ENCODE data around the gene FBXL14. TPM values are rescaled to one million over a fixed set of nuclear protein-coding genes. Genes with fewer than 3 reads are reported as not detected.

FBXL14 gene
- polyA plus RNA-seq, 2 of the 4 experiments (the other 2 are of a cell fraction), result 6.7 to 7.1 TPM

DNA sequence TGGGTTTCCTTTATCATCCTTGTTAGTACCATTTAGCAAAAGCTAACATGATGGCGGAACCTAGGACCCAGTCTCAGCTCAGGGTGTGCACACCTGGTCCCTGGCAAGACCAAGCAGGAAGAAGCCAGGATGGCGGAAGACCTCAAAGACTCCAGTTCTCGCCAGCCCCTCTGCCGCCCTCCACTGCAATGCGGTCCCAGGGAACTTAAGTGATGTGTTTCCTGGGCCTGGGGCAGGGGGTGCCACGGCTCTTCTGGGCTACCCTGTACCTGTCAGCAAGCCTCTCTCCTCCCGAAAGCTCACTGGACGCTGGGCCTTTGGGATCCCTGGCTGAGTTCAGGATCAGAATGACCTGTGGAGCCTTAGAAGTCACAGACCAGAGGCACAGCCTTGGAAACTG lies 71.3 kb downstream of the FBXL14 start:
- ChIA-PET CTCF (no interaction called here), POLR2A (no interaction called here)
- peaks cover 26% of the 10 kb centered on the region for H3K4me1 ChIP-seq
- H3K4me2 ChIP-seq, result no peak overlapping the region
- H3K9me3 ChIP-seq, result no peaks in the 10 kb centered on the region
- WGBS (ENCODE audit: missing lambda C conversion rate), result 87% methylated on average over 6 of the region's 8 CpGs
- ATAC-seq (no peak), FAIRE-seq (no peak), DNase-seq (ENCODE audit: low read depth in 1 of 2, low spot score in 1 of 2) (no peak)
- TF ChIP-seq CHD2 (IDR thresholded peaks at IDR 0.05; ENCODE audit: low read length, partially characterized antibody), result no peak
- TF ChIP-seq FOSL2 (IDR thresholded peaks at IDR 0.05), result no peak
- TF ChIP-seq FOSL2 (CRISPR knock-in tag; IDR thresholded peaks at IDR 0.05), result no peak
- TF ChIP-seq CEBPB (IDR thresholded peaks at IDR 0.05), result no peak
- TF ChIP-seq USF2 (IDR thresholded peaks at IDR 0.05), result no peak
- TF ChIP-seq RARB (CRISPR knock-in tag; IDR thresholded peaks at IDR 0.05), result no peak
- TF ChIP-seq POLR2AphosphoS2 (conservative IDR thresholded peaks at IDR 0.05; ENCODE audit: low read length), result no peak
- TF ChIP-seq RCOR1 (IDR thresholded peaks at IDR 0.05; ENCODE audit: low read depth, low read length), result no peak
- TF ChIP-seq CBX8 (IDR thresholded peaks at IDR 0.05), result no peak
- TF ChIP-seq RFX5 (IDR thresholded peaks at IDR 0.05), result no peak
- TF ChIP-seq, protein P1, sequence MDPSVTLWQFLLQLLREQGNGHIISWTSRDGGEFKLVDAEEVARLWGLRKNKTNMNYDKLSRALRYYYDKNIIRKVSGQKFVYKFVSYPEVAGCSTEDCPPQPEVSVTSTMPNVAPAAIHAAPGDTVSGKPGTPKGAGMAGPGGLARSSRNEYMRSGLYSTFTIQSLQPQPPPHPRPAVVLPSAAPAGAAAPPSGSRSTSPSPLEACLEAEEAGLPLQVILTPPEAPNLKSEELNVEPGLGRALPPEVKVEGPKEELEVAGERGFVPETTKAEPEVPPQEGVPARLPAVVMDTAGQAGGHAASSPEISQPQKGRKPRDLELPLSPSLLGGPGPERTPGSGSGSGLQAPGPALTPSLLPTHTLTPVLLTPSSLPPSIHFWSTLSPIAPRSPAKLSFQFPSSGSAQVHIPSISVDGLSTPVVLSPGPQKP (IDR thresholded peaks at IDR 0.05; ENCODE audit: low read depth, low read length), result no peak
- no peak for TF ChIP-seq HOXA7 (CRISPR knock-in tag; IDR thresholded peaks at IDR 0.05)
- no peak for TF ChIP-seq MYC (IDR thresholded peaks at IDR 0.05; ENCODE audit: borderline replicate concordance, low read length)
- TF ChIP-seq MAFK (IDR thresholded peaks at IDR 0.05; ENCODE audit: partially characterized antibody), result no peak
- no peak for TF ChIP-seq HDAC2 (IDR thresholded peaks at IDR 0.05)
- no peak for TF ChIP-seq FOXS1 (CRISPR knock-in tag; IDR thresholded peaks at IDR 0.05)
- TF ChIP-seq RNF2 (IDR thresholded peaks at IDR 0.05; ENCODE audit: borderline replicate concordance, low read depth), result no peak
- TF ChIP-seq TP53 (CRISPR knock-in tag; IDR thresholded peaks at IDR 0.05), result no peak
- TF ChIP-seq EP300 (IDR thresholded peaks at IDR 0.05), result no peak
- no peak overlapping the region for H3K27ac ChIP-seq
- H3K4me3 ChIP-seq, result no peak overlapping the region

GRCh38 chr12:1519642-1520041 lies 74.7 kb downstream of the FBXL14 start:
- TF ChIP-seq CHD4 (IDR thresholded peaks at IDR 0.05; ENCODE audit: borderline replicate concordance) (no peak), MAFK (IDR thresholded peaks at IDR 0.05; ENCODE audit: partially characterized antibody) (no peak)
- TF ChIP-seq, protein P2, sequence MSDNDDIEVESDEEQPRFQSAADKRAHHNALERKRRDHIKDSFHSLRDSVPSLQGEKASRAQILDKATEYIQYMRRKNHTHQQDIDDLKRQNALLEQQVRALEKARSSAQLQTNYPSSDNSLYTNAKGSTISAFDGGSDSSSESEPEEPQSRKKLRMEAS (IDR thresholded peaks at IDR 0.05), result 0 out of 2 replicates have a peak, but pooled peaks have one; percentile 5
- WGBS (ENCODE audit: missing lambda C conversion rate), result 25% methylated on average over 5 of the region's 5 CpGs
- ATAC-seq (peak; percentile 23 to 58; a peak in 4 of 6 replicates), FAIRE-seq (no peak), DNase-seq (ENCODE audit: low read depth in 1 of 2, low spot score in 1 of 2) (no peak)
- H3K27ac ChIP-seq, result peak overlapping the region; percentile 62 to 81
- peaks cover 14% of the 10 kb centered on the region; the same call in 1 of the 3 replicates for H3K9me3 ChIP-seq
- ChIA-PET POLR2A (no interaction called here), CTCF (interaction anchor here (0.9 to 1.4 kb wide), 2 partner anchors 17 to 402 kb away, joined by 3 to 7 read pairs; no protein-coding TSS in a partner anchor)
- H3K4me3 ChIP-seq, result no peak overlapping the region
- H3K4me1 ChIP-seq, result peaks cover 28% of the 10 kb centered on the region
- H3K4me2 ChIP-seq, result peak overlapping the region; percentile 71

GRCh38 chr12:1518591-1519516 lies 75.5 kb downstream of the FBXL14 start:
- peak overlapping the region; percentile 71 for H3K4me2 ChIP-seq
- peak in 1 of 2 experiments; percentile 81 for DNase-seq (ENCODE audit: low read depth in 1 of 2, low spot score in 1 of 2)
- no peak for FAIRE-seq
- peaks cover 14% of the 10 kb centered on the region; the same call in 1 of the 3 replicates for H3K9me3 ChIP-seq
- POLR2A ChIA-PET, result no interaction called here
- peak; percentile 79 to 88 for ATAC-seq
- H3K4me1 ChIP-seq, result peaks cover 28% of the 10 kb centered on the region
- CTCF ChIA-PET, result interaction anchor here (0.9 to 1.8 kb wide), 4 partner anchors 18 to 401 kb away, joined by 3 to 5 read pairs (median 4); no protein-coding TSS in a partner anchor
- 36% methylated on average over 23 of the region's 29 CpGs for WGBS (ENCODE audit: missing lambda C conversion rate)
- peak overlapping the region; percentile 15; the same call in 1 of the 3 replicates for H3K4me3 ChIP-seq
- H3K27ac ChIP-seq, result peak overlapping the region; percentile 68 to 81
- TF ChIP-seq, protein P1 (IDR thresholded peaks at IDR 0.05; ENCODE audit: low read depth, low read length), result no peak
- peak; percentile 70; the same call in 1 of the 2 replicates for TF ChIP-seq GATA3 (IDR thresholded peaks at IDR 0.05; ENCODE audit: borderline replicate concordance)
- TF ChIP-seq EP300 (IDR thresholded peaks at IDR 0.05), result peak in 1 of 2 experiments; percentile 30; a peak in 1 of 5 replicates
- TF ChIP-seq JUNB (IDR thresholded peaks at IDR 0.05), result peak; percentile 61; the same call in 1 of the 2 replicates
- peak; percentile 72 for TF ChIP-seq MAFK (IDR thresholded peaks at IDR 0.05; ENCODE audit: partially characterized antibody)
- TF ChIP-seq, protein P2 (IDR thresholded peaks at IDR 0.05), result peak; percentile 57; the same call in 1 of the 2 replicates
- peak; percentile 46; the same call in 1 of the 2 replicates for TF ChIP-seq RFX5 (IDR thresholded peaks at IDR 0.05)
- TF ChIP-seq, protein P3, sequence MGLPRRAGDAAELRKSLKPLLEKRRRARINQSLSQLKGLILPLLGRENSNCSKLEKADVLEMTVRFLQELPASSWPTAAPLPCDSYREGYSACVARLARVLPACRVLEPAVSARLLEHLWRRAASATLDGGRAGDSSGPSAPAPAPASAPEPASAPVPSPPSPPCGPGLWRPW (IDR thresholded peaks at IDR 0.05), result no peak
- TF ChIP-seq, protein P4, sequence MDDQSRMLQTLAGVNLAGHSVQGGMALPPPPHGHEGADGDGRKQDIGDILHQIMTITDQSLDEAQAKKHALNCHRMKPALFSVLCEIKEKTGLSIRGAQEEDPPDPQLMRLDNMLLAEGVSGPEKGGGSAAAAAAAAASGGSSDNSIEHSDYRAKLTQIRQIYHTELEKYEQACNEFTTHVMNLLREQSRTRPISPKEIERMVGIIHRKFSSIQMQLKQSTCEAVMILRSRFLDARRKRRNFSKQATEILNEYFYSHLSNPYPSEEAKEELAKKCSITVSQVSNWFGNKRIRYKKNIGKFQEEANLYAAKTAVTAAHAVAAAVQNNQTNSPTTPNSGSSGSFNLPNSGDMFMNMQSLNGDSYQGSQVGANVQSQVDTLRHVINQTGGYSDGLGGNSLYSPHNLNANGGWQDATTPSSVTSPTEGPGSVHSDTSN (IDR thresholded peaks at IDR 0.05), result 0 out of 2 replicates have a peak, but pooled peaks have one; percentile 42
- TF ChIP-seq, protein P5, sequence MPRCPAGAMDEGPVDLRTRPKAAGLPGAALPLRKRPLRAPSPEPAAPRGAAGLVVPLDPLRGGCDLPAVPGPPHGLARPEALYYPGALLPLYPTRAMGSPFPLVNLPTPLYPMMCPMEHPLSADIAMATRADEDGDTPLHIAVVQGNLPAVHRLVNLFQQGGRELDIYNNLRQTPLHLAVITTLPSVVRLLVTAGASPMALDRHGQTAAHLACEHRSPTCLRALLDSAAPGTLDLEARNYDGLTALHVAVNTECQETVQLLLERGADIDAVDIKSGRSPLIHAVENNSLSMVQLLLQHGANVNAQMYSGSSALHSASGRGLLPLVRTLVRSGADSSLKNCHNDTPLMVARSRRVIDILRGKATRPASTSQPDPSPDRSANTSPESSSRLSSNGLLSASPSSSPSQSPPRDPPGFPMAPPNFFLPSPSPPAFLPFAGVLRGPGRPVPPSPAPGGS (IDR thresholded peaks at IDR 0.05), result 0 out of 3 replicates have a peak, but pooled peaks have one; percentile 30
